C4-2B (cell line): ENCODE results near the gene ALDOA.

Experiments used
- CTCF ChIP-seq: fragments of 450-650 bp; conservative IDR thresholded peaks from 2 replicates; pipeline ENCODE4 v1.5.1; 2017; ENCODE audit warnings: mild to moderate bottlenecking
- ZFX ChIP-seq: fragments of 450-650 bp; IDR thresholded peaks from 2 replicates; pipeline ENCODE4 v1.6.1; 2017

- TF ChIP-seq CTCF = no peak
- no peak for TF ChIP-seq ZFX
Measured at GRCh38 chr16:30022887-30023286, 42.7 kb upstream of the ALDOA start, which contains the start of gene C16orf92.
